ENCODE measurements around the gene EDIL3.

The EDIL3 gene

GRCh38 chr5:84384604-84385575 lies at the start of gene EDIL3:
Gene EDIL3, minus strand, starts transcription at chr5:84384880. Its CDS starts 506 bp downstream, at chr5:84384374.
- no peak for DNase-seq

GRCh38 chr5:84433461-84433860 lies 48.8 kb upstream of the EDIL3 start:
- DNase-seq, result no peak

- DNase-seq, result no peak
Measured at GRCh38 chr5:84430863-84431663, 46.4 kb upstream of the EDIL3 start.

- DNase-seq, result no peak
Measured at GRCh38 chr5:84430079-84430478, 45.4 kb upstream of the EDIL3 start.

- DNase-seq, result no peak
Measured at GRCh38 chr5:84425365-84425881, 40.7 kb upstream of the EDIL3 start.

GRCh38 chr5:84419742-84420141 lies 35.1 kb upstream of the EDIL3 start:
- DNase-seq, result no peak

- no peak for DNase-seq
Measured at GRCh38 chr5:84411832-84412605, 27.3 kb upstream of the EDIL3 start.

- DNase-seq, result no peak
Measured at GRCh38 chr5:84406111-84406510, 21.4 kb upstream of the EDIL3 start.

GRCh38 chr5:84403773-84404172 lies 19.1 kb upstream of the EDIL3 start:
- DNase-seq, result no peak

GRCh38 chr5:84397385-84397784 lies 12.7 kb upstream of the EDIL3 start:
- DNase-seq, result no peak

- no peak for DNase-seq
Measured at GRCh38 chr5:84393969-84394368, 9.3 kb upstream of the EDIL3 start.

- DNase-seq, result no peak
Measured at GRCh38 chr5:84392836-84393235, 8.2 kb upstream of the EDIL3 start.

- no peak for DNase-seq
Measured at GRCh38 chr5:84385705-84386104, 1.0 kb upstream of the EDIL3 start.

- no peak for DNase-seq
Measured at GRCh38 chr5:84383816-84384603, 670 bp downstream of the EDIL3 start.

GRCh38 chr5:84383296-84383815 lies 1.3 kb downstream of the EDIL3 start:
- DNase-seq, result no peak

- no peak for DNase-seq
Measured at GRCh38 chr5:84382363-84383295, 2.1 kb downstream of the EDIL3 start.

GRCh38 chr5:84381502-84382362 lies 2.9 kb downstream of the EDIL3 start:
- DNase-seq, result no peak

GRCh38 chr5:84379749-84380148 lies 4.9 kb downstream of the EDIL3 start:
- no peak for DNase-seq

GRCh38 chr5:84378961-84379360 lies 5.7 kb downstream of the EDIL3 start:
- no peak for DNase-seq
